ENCODE measurements around the gene MAN2A1.

The MAN2A1 gene

GRCh38 chr5:109689740-109690241, at the start of gene MAN2A1:
Gene MAN2A1 (plus strand): TSS chr5:109689927. CDS start chr5:109690418, 491 bp downstream.
- peak; percentile 75 for DNase-seq

- no peak for DNase-seq
Observed at GRCh38 chr5:109640976-109641375, 48.8 kb upstream of the MAN2A1 start.

- no peak for DNase-seq
Observed at GRCh38 chr5:109643791-109644350, 45.9 kb upstream of the MAN2A1 start.

- DNase-seq, result no peak
Observed at GRCh38 chr5:109644829-109645228, 44.9 kb upstream of the MAN2A1 start.

- DNase-seq, result no peak
Observed at GRCh38 chr5:109645707-109646192, 44.0 kb upstream of the MAN2A1 start.

GRCh38 chr5:109649318-109649717, 40.4 kb upstream of the MAN2A1 start:
- no peak for DNase-seq

- no peak for DNase-seq
Observed at GRCh38 chr5:109650493-109650892, 39.2 kb upstream of the MAN2A1 start.

GRCh38 chr5:109652096-109652495, 37.6 kb upstream of the MAN2A1 start:
- DNase-seq, result no peak

- DNase-seq, result no peak
Observed at GRCh38 chr5:109653042-109653441, 36.7 kb upstream of the MAN2A1 start.

GRCh38 chr5:109653561-109654239, 36.0 kb upstream of the MAN2A1 start:
- no peak for DNase-seq

GRCh38 chr5:109654455-109654854, 35.3 kb upstream of the MAN2A1 start:
- DNase-seq, result no peak

GRCh38 chr5:109655841-109656240, 33.9 kb upstream of the MAN2A1 start:
- no peak for DNase-seq

GRCh38 chr5:109656829-109657228, 32.9 kb upstream of the MAN2A1 start:
- DNase-seq, result peak; percentile 39

- no peak for DNase-seq
Observed at GRCh38 chr5:109659901-109660300, 29.8 kb upstream of the MAN2A1 start.

GRCh38 chr5:109660301-109660700, 29.4 kb upstream of the MAN2A1 start:
- DNase-seq, result no peak

GRCh38 chr5:109668237-109668636, 21.5 kb upstream of the MAN2A1 start:
- DNase-seq, result no peak

- DNase-seq, result no peak
Observed at GRCh38 chr5:109668668-109669422, 20.9 kb upstream of the MAN2A1 start.

GRCh38 chr5:109669991-109670706, 19.6 kb upstream of the MAN2A1 start:
- no peak for DNase-seq

- DNase-seq, result no peak
Observed at GRCh38 chr5:109671136-109671535, 18.6 kb upstream of the MAN2A1 start.

- no peak for DNase-seq
Observed at GRCh38 chr5:109674596-109674995, 15.1 kb upstream of the MAN2A1 start.

- no peak for DNase-seq
Observed at GRCh38 chr5:109676920-109677319, 12.8 kb upstream of the MAN2A1 start.

- no peak for DNase-seq
Observed at GRCh38 chr5:109678447-109678846, 11.3 kb upstream of the MAN2A1 start.

GRCh38 chr5:109681763-109682162, 8.0 kb upstream of the MAN2A1 start:
- no peak for DNase-seq
